Measurements from ENCODE around the gene ZNF436. TPM values are rescaled to one million over a fixed set of nuclear protein-coding genes. Genes with fewer than 3 reads are reported as not detected.
A peak's percentile ranks its signal among the peaks of the same experiment; 100 is the strongest.

The ZNF436 gene
- total and polyA plus RNA-seq, 9 of the 15 experiments (the other 6 are each of a cell fraction or from before 2014, with no cell fraction given): 2.1 to 11.3 (median 6.8) TPM

DNA sequence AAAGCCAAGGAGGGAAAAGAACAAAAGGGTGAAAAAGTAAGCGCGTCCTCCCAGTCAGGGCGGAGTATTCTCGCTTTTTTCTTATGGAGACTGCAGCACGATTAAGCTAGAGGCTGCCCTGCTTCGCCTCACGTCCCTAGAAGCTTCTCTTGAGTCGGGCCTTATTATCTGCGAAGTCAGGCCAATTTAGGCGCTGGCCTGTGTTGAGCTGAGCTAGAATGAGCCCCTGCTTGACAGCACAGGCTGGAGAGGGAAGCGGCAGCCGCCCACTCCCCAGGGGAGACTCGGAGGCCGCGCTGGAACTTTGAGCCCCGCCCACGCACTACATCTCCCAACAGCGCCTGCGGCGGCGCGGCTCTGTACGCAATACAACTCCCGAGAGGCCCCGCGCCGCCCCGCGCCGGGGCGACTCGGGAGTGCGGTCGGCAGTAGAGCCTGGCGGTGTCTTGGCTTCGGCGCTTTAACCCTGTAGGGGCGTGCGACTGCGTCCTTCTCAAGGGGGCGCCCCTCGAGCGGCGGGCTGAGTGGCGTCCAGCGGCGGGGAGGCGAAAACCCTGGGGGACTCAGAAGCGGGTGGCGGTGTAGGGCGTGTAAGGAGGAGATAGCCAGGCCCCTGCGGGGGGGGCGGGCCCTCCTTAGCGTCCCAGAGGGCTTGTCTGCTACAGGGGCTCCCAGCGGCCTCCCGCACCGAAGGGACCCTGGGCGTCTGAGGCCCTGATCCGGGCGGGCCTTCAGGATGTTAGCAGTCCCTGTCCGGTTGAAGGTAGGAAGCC lies 888 bp downstream of the ZNF436 start (continued):
- TF ChIP-seq, protein P1, sequence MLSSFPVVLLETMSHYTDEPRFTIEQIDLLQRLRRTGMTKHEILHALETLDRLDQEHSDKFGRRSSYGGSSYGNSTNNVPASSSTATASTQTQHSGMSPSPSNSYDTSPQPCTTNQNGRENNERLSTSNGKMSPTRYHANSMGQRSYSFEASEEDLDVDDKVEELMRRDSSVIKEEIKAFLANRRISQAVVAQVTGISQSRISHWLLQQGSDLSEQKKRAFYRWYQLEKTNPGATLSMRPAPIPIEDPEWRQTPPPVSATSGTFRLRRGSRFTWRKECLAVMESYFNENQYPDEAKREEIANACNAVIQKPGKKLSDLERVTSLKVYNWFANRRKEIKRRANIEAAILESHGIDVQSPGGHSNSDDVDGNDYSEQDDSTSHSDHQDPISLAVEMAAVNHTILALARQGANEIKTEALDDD (IDR thresholded peaks at IDR 0.05): no peak
- TF ChIP-seq ZNF282 (CRISPR knock-in tag; IDR thresholded peaks at IDR 0.05): no peak
- TF ChIP-seq ATF3 (IDR thresholded peaks at IDR 0.05): no peak
- TF ChIP-seq ATF3 (CRISPR knock-in tag; conservative IDR thresholded peaks at IDR 0.05): peak; percentile 19; the same call in 1 of the 2 replicates
- peak; percentile 93 for TF ChIP-seq CTCFL (IDR thresholded peaks at IDR 0.05; ENCODE audit: borderline replicate concordance, insufficient read depth, low read depth, low read length, poor library complexity, severe bottlenecking)
- TF ChIP-seq, protein P2, sequence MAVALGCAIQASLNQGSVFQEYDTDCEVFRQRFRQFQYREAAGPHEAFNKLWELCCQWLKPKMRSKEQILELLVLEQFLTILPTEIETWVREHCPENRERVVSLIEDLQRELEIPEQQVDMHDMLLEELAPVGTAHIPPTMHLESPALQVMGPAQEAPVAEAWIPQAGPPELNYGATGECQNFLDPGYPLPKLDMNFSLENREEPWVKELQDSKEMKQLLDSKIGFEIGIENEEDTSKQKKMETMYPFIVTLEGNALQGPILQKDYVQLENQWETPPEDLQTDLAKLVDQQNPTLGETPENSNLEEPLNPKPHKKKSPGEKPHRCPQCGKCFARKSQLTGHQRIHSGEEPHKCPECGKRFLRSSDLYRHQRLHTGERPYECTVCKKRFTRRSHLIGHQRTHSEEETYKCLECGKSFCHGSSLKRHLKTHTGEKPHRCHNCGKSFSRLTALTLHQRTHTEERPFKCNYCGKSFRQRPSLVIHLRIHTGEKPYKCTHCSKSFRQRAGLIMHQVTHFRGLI (CRISPR knock-in tag; IDR thresholded peaks at IDR 0.05): no peak
- TF ChIP-seq CBX2 (IDR thresholded peaks at IDR 0.05; ENCODE audit: insufficient read depth, low read length, poor library complexity, severe bottlenecking): no peak
- TF ChIP-seq ELF1 (tag; IDR thresholded peaks at IDR 0.05): peak; percentile 70
- TF ChIP-seq RFX1 (IDR thresholded peaks at IDR 0.05): no peak
- TF ChIP-seq SMARCC2 (IDR thresholded peaks at IDR 0.05; ENCODE audit: low read depth): no peak
- TF ChIP-seq ZNF263 (CRISPR knock-in tag; IDR thresholded peaks at IDR 0.05; ENCODE audit: borderline replicate concordance): no peak
- peak; percentile 79 for TF ChIP-seq ATF1 (CRISPR knock-in tag; IDR thresholded peaks at IDR 0.05)
- peak; percentile 99 for TF ChIP-seq ATF1 (tag; IDR thresholded peaks at IDR 0.05)
- TF ChIP-seq, protein P3, sequence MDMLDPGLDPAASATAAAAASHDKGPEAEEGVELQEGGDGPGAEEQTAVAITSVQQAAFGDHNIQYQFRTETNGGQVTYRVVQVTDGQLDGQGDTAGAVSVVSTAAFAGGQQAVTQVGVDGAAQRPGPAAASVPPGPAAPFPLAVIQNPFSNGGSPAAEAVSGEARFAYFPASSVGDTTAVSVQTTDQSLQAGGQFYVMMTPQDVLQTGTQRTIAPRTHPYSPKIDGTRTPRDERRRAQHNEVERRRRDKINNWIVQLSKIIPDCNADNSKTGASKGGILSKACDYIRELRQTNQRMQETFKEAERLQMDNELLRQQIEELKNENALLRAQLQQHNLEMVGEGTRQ (CRISPR knock-in tag; IDR thresholded peaks at IDR 0.05): no peak
- TF ChIP-seq, protein P4, sequence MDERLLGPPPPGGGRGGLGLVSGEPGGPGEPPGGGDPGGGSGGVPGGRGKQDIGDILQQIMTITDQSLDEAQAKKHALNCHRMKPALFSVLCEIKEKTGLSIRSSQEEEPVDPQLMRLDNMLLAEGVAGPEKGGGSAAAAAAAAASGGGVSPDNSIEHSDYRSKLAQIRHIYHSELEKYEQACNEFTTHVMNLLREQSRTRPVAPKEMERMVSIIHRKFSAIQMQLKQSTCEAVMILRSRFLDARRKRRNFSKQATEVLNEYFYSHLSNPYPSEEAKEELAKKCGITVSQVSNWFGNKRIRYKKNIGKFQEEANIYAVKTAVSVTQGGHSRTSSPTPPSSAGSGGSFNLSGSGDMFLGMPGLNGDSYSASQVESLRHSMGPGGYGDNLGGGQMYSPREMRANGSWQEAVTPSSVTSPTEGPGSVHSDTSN (CRISPR knock-in tag; IDR thresholded peaks at IDR 0.05; ENCODE audit: low read depth): no peak
- TF ChIP-seq, protein P4 (tag; conservative IDR thresholded peaks at IDR 0.05; ENCODE audit: low read depth): no peak
- peak; percentile 92; the same call in 1 of the 2 replicates for TF ChIP-seq ZNF197 (CRISPR knock-in tag; IDR thresholded peaks at IDR 0.05; ENCODE audit: low read depth)
